IPS-NIHi11 (cell line): ENCODE data around the gene CARMIL3.
A peak's percentile ranks its signal among the peaks of the same experiment; 100 is the strongest.
"Not testable (repeated sequence)": the region's sequence is repeated elsewhere in the genome, so short reads cannot be mapped to it uniquely, and the experiment has no call there.

Source experiments
- DNase-seq: peaks from one replicate; pipeline ENCODE4 v3.0.0; 2012; ENCODE audit warnings: mixed read lengths, low spot score

CARMIL3 gene

GRCh38 chr14:24096545-24097181 is 44.9 kb downstream of the CARMIL3 start:
- no peak for DNase-seq

- DNase-seq: no peak
Measured at GRCh38 chr14:24098229-24098926, 46.6 kb downstream of the CARMIL3 start.

- DNase-seq: peak; percentile 35
Measured at GRCh38 chr14:24098927-24099813, 47.4 kb downstream of the CARMIL3 start.

- no peak for DNase-seq
Measured at GRCh38 chr14:24100197-24100981, 48.6 kb downstream of the CARMIL3 start.

- no peak for DNase-seq
Measured at GRCh38 chr14:24100982-24101494, 49.2 kb downstream of the CARMIL3 start.

- no peak for DNase-seq
Measured at GRCh38 chr14:24102357-24103048, 50.7 kb downstream of the CARMIL3 start.

GRCh38 chr14:24103451-24103850 is 51.6 kb downstream of the CARMIL3 start:
- DNase-seq: no peak

GRCh38 chr14:24105609-24106239 is 53.9 kb downstream of the CARMIL3 start:
- DNase-seq: not testable (repeated sequence)

- DNase-seq: no peak
Measured at GRCh38 chr14:24106672-24107271, 55.0 kb downstream of the CARMIL3 start.

GRCh38 chr14:24108336-24108874 is 56.6 kb downstream of the CARMIL3 start:
- no peak for DNase-seq

GRCh38 chr14:24110060-24110459 is 58.3 kb downstream of the CARMIL3 start:
- no peak for DNase-seq

GRCh38 chr14:24110523-24110922 is 58.7 kb downstream of the CARMIL3 start:
- DNase-seq: no peak

- DNase-seq: no peak
Measured at GRCh38 chr14:24113379-24113800, 61.6 kb downstream of the CARMIL3 start.

- peak; percentile 79 for DNase-seq
Measured at GRCh38 chr14:24113801-24114531, 62.2 kb downstream of the CARMIL3 start.

GRCh38 chr14:24114532-24115421 is 63.0 kb downstream of the CARMIL3 start, which contains the start of the genes DCAF11 and NRL:
DCAF11 (plus strand) TSS chr14:24114777; CDS start chr14:24115595, 818 bp downstream.
NRL (minus strand) TSS chr14:24114949; CDS start chr14:24082848, 32,101 bp downstream.
- DNase-seq: peak; percentile 97

GRCh38 chr14:24115422-24116127 is 63.8 kb downstream of the CARMIL3 start:
- DNase-seq: no peak

GRCh38 chr14:24116128-24116814 is 64.5 kb downstream of the CARMIL3 start:
- no peak for DNase-seq
